Calu3 (cell line): ENCODE results near the gene GPR4. TPM values are rescaled to one million over a fixed set of nuclear protein-coding genes. Genes with fewer than 3 reads are reported as not detected.

ENCODE experiments used
- BruUV-seq: library from RNA; stranded (reverse); fragments of 400-500 nt; replicated peaks from 2 replicates; lab custom pipeline; 2021; lab: Mats Ljungman, UMichigan
- CTCF ChIA-PET: fragments of 300-600 bp; sonication (Branson Sonifier 250); formaldehyde crosslinking; loops from one replicate; lab custom pipeline; 2022; ENCODE audit warnings: antibody characterized with exemption; lab: Charles Lee
- DNase-seq: peaks from one replicate; pipeline ENCODE4 v3.0.0; 2022
- H3K27ac Mint-ChIP-seq: one replicate; pipeline ENCODE4 v1.8.0; 2022; ENCODE audit warnings: mixed read lengths; ENCODE audit not compliant: unreplicated experiment
- H3K27me3 Mint-ChIP-seq: one replicate; pipeline ENCODE4 v1.8.0; 2022; ENCODE audit warnings: mixed read lengths; ENCODE audit not compliant: unreplicated experiment
- H3K36me3 Mint-ChIP-seq: one replicate; pipeline ENCODE4 v1.8.0; 2022; ENCODE audit warnings: mild to moderate bottlenecking, moderate library complexity, mixed read lengths; ENCODE audit not compliant: insufficient read depth, unreplicated experiment
- H3K4me1 Mint-ChIP-seq: one replicate; pipeline ENCODE4 v1.8.0; 2022; ENCODE audit warnings: mild to moderate bottlenecking, low read depth, mixed read lengths; ENCODE audit not compliant: unreplicated experiment
- H3K4me3 Mint-ChIP-seq: one replicate; pipeline ENCODE4 v1.8.0; 2022; ENCODE audit warnings: mild to moderate bottlenecking, low read depth, moderate library complexity, mixed read lengths; ENCODE audit not compliant: unreplicated experiment
- H3K9me3 Mint-ChIP-seq: one replicate; pipeline ENCODE4 v1.8.0; 2022; ENCODE audit warnings: low read depth, mixed read lengths; ENCODE audit not compliant: unreplicated experiment
- CTCF ChIP-seq: fragments of 200-600 bp; IDR thresholded peaks from one replicate; pipeline ENCODE4 v1.8.0; 2022; ENCODE audit warnings: antibody characterized with exemption; ENCODE audit not compliant: unreplicated experiment
- intact Hi-C: fragments of 100-400 bp; cut with micrococcal nuclease; formaldehyde crosslinking; loops from one replicate; pipeline ENCODE4 v1.10.0; 2022; ENCODE audit not compliant: unreplicated experiment
- total RNA-seq: library from RNA; stranded (reverse); gene quantifications from 2 replicates; pipeline ENCODE4 v1.2.3, GENCODE V29; 2022

The GPR4 gene
- total RNA-seq, 1 experiment from 2014 or later: not detected

GRCh38 chr19:45600340-45600885 is 1.6 kb downstream of the GPR4 start:
- BruUV-seq: no TSS peak
- H3K36me3 Mint-ChIP-seq: peaks cover 5% of the 10 kb centered on the region
- DNase-seq: no peak
- H3K9me3 Mint-ChIP-seq: no peaks in the 10 kb centered on the region
- CTCF ChIA-PET: interaction anchor here (0.5 kb wide), 1 partner anchor 64 kb away, joined by 3 read pairs; no protein-coding TSS in a partner anchor
- peaks cover 82% of the 10 kb centered on the region for H3K27me3 Mint-ChIP-seq
- intact Hi-C loops: no loop called here
- H3K27ac Mint-ChIP-seq: no peak overlapping the region
- no peak for TF ChIP-seq CTCF
- H3K4me1 Mint-ChIP-seq: peaks cover 37% of the 10 kb centered on the region
- no peak overlapping the region for H3K4me3 Mint-ChIP-seq

- Mint-ChIP-seq H3K4me1 (peaks cover 37% of the 10 kb centered on the region), H3K27me3 (peaks cover 84% of the 10 kb centered on the region), H3K36me3 (peaks cover 5% of the 10 kb centered on the region), H3K4me3 (no peak overlapping the region), H3K27ac (no peak overlapping the region), H3K9me3 (no peaks in the 10 kb centered on the region)
- no peak for DNase-seq
- BruUV-seq: no TSS peak
- intact Hi-C loops: no loop called here
- CTCF ChIA-PET: interaction anchor here (0.6 to 1.9 kb wide), 2 partner anchors 42 to 68 kb away, joined by 3 to 4 read pairs; no protein-coding TSS in a partner anchor
- TF ChIP-seq CTCF: no peak
These were observed 2.7 kb downstream of the GPR4 start for GRCh38 chr19:45599286-45599685.

GRCh38 chr19:45598267-45599001 is 3.6 kb downstream of the GPR4 start:
- no peak for TF ChIP-seq CTCF
- intact Hi-C loops: no loop called here
- Mint-ChIP-seq H3K4me1 (peaks cover 37% of the 10 kb centered on the region), H3K27me3 (peaks cover 83% of the 10 kb centered on the region), H3K36me3 (peaks cover 5% of the 10 kb centered on the region), H3K9me3 (no peaks in the 10 kb centered on the region), H3K27ac (no peak overlapping the region), H3K4me3 (peak overlapping the region; percentile 33)
- BruUV-seq: no TSS peak
- DNase-seq: no peak
- CTCF ChIA-PET: interaction anchor here (0.6 to 1.9 kb wide), 4 partner anchors 11 to 290 kb away, joined by 3 to 5 read pairs (median 4); no protein-coding TSS in a partner anchor

- peaks cover 5% of the 10 kb centered on the region for H3K36me3 Mint-ChIP-seq
- no peak for DNase-seq
- intact Hi-C loops: no loop called here
- H3K4me3 Mint-ChIP-seq: no peak overlapping the region
- TF ChIP-seq CTCF: no peak
- H3K27ac Mint-ChIP-seq: no peak overlapping the region
- CTCF ChIA-PET: interaction anchor here (0.6 to 1.9 kb wide), 4 partner anchors 10 to 290 kb away, joined by 4 to 6 read pairs (median 4); partner anchors contain the start of gene SNRPD2
- H3K4me1 Mint-ChIP-seq: peaks cover 37% of the 10 kb centered on the region
- no TSS peak for BruUV-seq
- no peaks in the 10 kb centered on the region for H3K9me3 Mint-ChIP-seq
- peaks cover 78% of the 10 kb centered on the region for H3K27me3 Mint-ChIP-seq
These were observed 4.4 kb downstream of the GPR4 start for GRCh38 chr19:45597425-45598111.
